SK-N-SH (cell line): ENCODE results near the gene TPCN2. TPM values are rescaled to one million over a fixed set of nuclear protein-coding genes. Genes with fewer than 3 reads are reported as not detected.

ENCODE experiments used
- CTCF ChIA-PET: fragments of 300-600, 350-600 bp; formaldehyde crosslinking; extraction: SDS; loops from one replicate; lab custom pipeline; 2021; lab: Yijun Ruan, JAX
- POLR2A ChIA-PET: fragments of 350-600 bp; sonication (Branson Sonifier 250); formaldehyde crosslinking; extraction: SDS; loops from one replicate; lab custom pipeline; 2020; ENCODE audit warnings: antibody characterized with exemption, inconsistent platforms; lab: Yijun Ruan, JAX
- DNase-seq: peaks from one replicate; pipeline ENCODE4 v3.0.0; 2012
- H2AFZ ChIP-seq: fragments of 200-600 bp; sonication (generic); 2 replicates; pipeline ENCODE4 v1.8.1; 2016; ENCODE audit warnings: antibody characterized with exemption, mild to moderate bottlenecking, low read depth
- H3F3A ChIP-seq: fragments of 200-600 bp; sonication (generic); replicated peaks from 2 replicates; pipeline ENCODE3; 2016; ENCODE audit warnings: antibody characterized with exemption, mild to moderate bottlenecking; ENCODE audit not compliant: insufficient read depth
- H3K27ac ChIP-seq, 2 experiments: fragments of 200-500 bp in 1 of 2; fragments of 200-600 bp in 1 of 2; sonication (Bioruptor generic) in 1 of 2; sonication (generic), shearing (Covaris generic) in 1 of 2; 2 replicates each; pipeline versions ENCODE4 v1.5.1 to v1.6.1; 2014 to 2016; ENCODE audit warnings: low read depth in 2 of 2, inconsistent platforms in 1 of 2, low read length in 1 of 2, mild to moderate bottlenecking in 1 of 2, mixed read lengths in 1 of 2
- H3K27me3 ChIP-seq: fragments of 200-600 bp; sonication (generic), shearing (Covaris generic); 2 replicates; pipeline ENCODE4 v1.6.1; 2016; ENCODE audit warnings: mixed run types; ENCODE audit not compliant: insufficient read depth
- H3K36me3 ChIP-seq, 2 experiments: fragments of 200-500 bp in 1 of 2; fragments of 200-600 bp in 1 of 2; sonication (Bioruptor generic) in 1 of 2; sonication (generic) in 1 of 2; replicated peaks in 1 of 2; 2 replicates each; pipeline versions ENCODE3 to v1.5.1; 2014 to 2016; ENCODE audit warnings: low read length in 1 of 2, mild to moderate bottlenecking in 1 of 2; ENCODE audit not compliant: insufficient read depth in 2 of 2, control insufficient read depth in 1 of 2
- H3K4me1 ChIP-seq, 2 experiments: fragments of 200-500 bp in 1 of 2; fragments of 200-600 bp in 1 of 2; sonication (Bioruptor generic) in 1 of 2; sonication (generic), shearing (Covaris generic) in 1 of 2; 2 replicates each; pipeline versions ENCODE4 v1.5.1 to v1.6.1; 2014 to 2016; ENCODE audit warnings: low read depth in 1 of 2, low read length in 1 of 2, mixed run types in 1 of 2; ENCODE audit not compliant: insufficient read depth in 2 of 2, control insufficient read depth in 1 of 2
- H3K4me2 ChIP-seq: fragments of 200-600 bp; sonication (generic), shearing (Covaris generic); 2 replicates; pipeline ENCODE4 v1.6.1; 2017; ENCODE audit warnings: mixed run types
- H3K4me3 ChIP-seq, 2 experiments: fragments of 200-500 bp in 1 of 2; fragments of 200-600 bp in 1 of 2; sonication (Bioruptor generic) in 1 of 2; sonication (generic), shearing (Covaris generic) in 1 of 2; 2 replicates each; pipeline versions ENCODE4 v1.5.1 to v1.8.1; 2014 to 2016; ENCODE audit warnings: low read depth in 2 of 2, inconsistent platforms in 1 of 2, low read length in 1 of 2, mild to moderate bottlenecking in 1 of 2, mixed read lengths in 1 of 2, moderate library complexity in 1 of 2
- H3K79me2 ChIP-seq: fragments of 200-600 bp; sonication (generic); 2 replicates; pipeline ENCODE4 v1.8.1; 2017; ENCODE audit warnings: mild to moderate bottlenecking; ENCODE audit not compliant: insufficient read depth
- H3K9ac ChIP-seq: fragments of 200-600 bp; sonication (generic); 2 replicates; pipeline ENCODE4 v1.6.1; 2017; ENCODE audit warnings: mixed run types
- H3K9me2 ChIP-seq: fragments of 200-600 bp; sonication (generic); 2 replicates; pipeline ENCODE4 v1.6.1; 2017; ENCODE audit warnings: mixed run types
- H3K9me3 ChIP-seq: fragments of 200-600 bp; sonication (generic); 2 replicates; pipeline ENCODE4 v1.6.1; 2017; ENCODE audit warnings: mixed run types, mild to moderate bottlenecking, moderate library complexity
- H4K20me1 ChIP-seq: fragments of 200-600 bp; sonication (generic); 2 replicates; pipeline ENCODE4 v1.6.1; 2017; ENCODE audit warnings: mild to moderate bottlenecking, mixed run types; ENCODE audit not compliant: insufficient read depth
- CHD2 ChIP-seq: fragments of 150-350 bp; IDR thresholded peaks from 2 replicates; pipeline ENCODE4 v1.6.1; 2018; ENCODE audit warnings: low read length; ENCODE audit not compliant: partially characterized antibody
- EP300 ChIP-seq, 2 experiments: IDR thresholded peaks; 2 replicates each; pipeline versions ENCODE4 v1.4.0 to v1.6.1; 2012; ENCODE audit warnings: borderline replicate concordance in 1 of 2, low read depth in 1 of 2, low read length in 1 of 2
- EZH2phosphoT487 ChIP-seq: fragments of 200-600 bp; sonication (generic); IDR thresholded peaks from 2 replicates; pipeline ENCODE4 v1.6.1; 2017; ENCODE audit warnings: low read depth, mixed run types, mild to moderate bottlenecking, antibody characterized with exemption, moderate library complexity, borderline replicate concordance
- FOSL2 ChIP-seq: IDR thresholded peaks from 2 replicates; pipeline ENCODE4 v1.4.0; 2012; ENCODE audit warnings: low read depth, mild to moderate bottlenecking, moderate library complexity, borderline replicate concordance
- FOXM1 ChIP-seq: IDR thresholded peaks from 2 replicates; pipeline ENCODE4 v1.4.0; 2012; ENCODE audit warnings: low read depth, mild to moderate bottlenecking
- GATA2 ChIP-seq: sonication (generic); formaldehyde crosslinking; IDR thresholded peaks from 2 replicates; pipeline ENCODE4 v1.5.0; 2020; ENCODE audit warnings: mild to moderate bottlenecking, missing genetic modification reagents
- IRF3 ChIP-seq: fragments of 150-350 bp; IDR thresholded peaks from 2 replicates; pipeline ENCODE4 v1.6.1; 2016; ENCODE audit warnings: mild to moderate bottlenecking, low read depth, low read length
- NRF1 ChIP-seq: IDR thresholded peaks from 2 replicates; pipeline ENCODE4 v1.6.1; 2012; ENCODE audit warnings: low read depth, mild to moderate bottlenecking, low read length
- POLR2AphosphoS5 ChIP-seq: IDR thresholded peaks from 2 replicates; pipeline ENCODE4 v1.6.1; 2012; ENCODE audit warnings: low read depth, low read length
- RAD21 ChIP-seq: IDR thresholded peaks from 2 replicates; pipeline ENCODE4 v1.6.1; 2012; ENCODE audit warnings: mild to moderate bottlenecking, low read length
- RXRA ChIP-seq: IDR thresholded peaks from 2 replicates; pipeline ENCODE4 v1.4.0; 2012; ENCODE audit warnings: low read depth, mild to moderate bottlenecking, borderline replicate concordance
- SIN3A ChIP-seq: IDR thresholded peaks from 2 replicates; pipeline ENCODE4 v1.6.1; 2012; ENCODE audit warnings: low read depth, mild to moderate bottlenecking, low read length, moderate library complexity, borderline replicate concordance
- TAF1 ChIP-seq: IDR thresholded peaks from 2 replicates; pipeline ENCODE4 v1.6.1; 2012; ENCODE audit warnings: low read depth, mild to moderate bottlenecking, low read length, moderate library complexity, borderline replicate concordance
- TEAD4 ChIP-seq: IDR thresholded peaks from 2 replicates; pipeline ENCODE4 v1.4.0; 2012; ENCODE audit warnings: mild to moderate bottlenecking, borderline replicate concordance; ENCODE audit not compliant: insufficient read depth
- WGBS: methylation state at CpG from one replicate; pipeline ENCODE4 v1.1.6; 2017; ENCODE audit warnings: low lambda C conversion rate; 5-methylcytosine and 5-hydroxymethylcytosine counted together
- polyA plus RNA-seq, 3 experiments: library from polyadenylated mRNA; depleted of rRNA; stranded (reverse); fragments of >200 nt; gene quantifications; 2 replicates each; pipeline ENCODE4 v1.2.3, GENCODE V29; 2012

The TPCN2 gene
- polyA plus RNA-seq, 1 of the 3 experiments (the other 2 are of a cell fraction) = 8.7 TPM

DNA sequence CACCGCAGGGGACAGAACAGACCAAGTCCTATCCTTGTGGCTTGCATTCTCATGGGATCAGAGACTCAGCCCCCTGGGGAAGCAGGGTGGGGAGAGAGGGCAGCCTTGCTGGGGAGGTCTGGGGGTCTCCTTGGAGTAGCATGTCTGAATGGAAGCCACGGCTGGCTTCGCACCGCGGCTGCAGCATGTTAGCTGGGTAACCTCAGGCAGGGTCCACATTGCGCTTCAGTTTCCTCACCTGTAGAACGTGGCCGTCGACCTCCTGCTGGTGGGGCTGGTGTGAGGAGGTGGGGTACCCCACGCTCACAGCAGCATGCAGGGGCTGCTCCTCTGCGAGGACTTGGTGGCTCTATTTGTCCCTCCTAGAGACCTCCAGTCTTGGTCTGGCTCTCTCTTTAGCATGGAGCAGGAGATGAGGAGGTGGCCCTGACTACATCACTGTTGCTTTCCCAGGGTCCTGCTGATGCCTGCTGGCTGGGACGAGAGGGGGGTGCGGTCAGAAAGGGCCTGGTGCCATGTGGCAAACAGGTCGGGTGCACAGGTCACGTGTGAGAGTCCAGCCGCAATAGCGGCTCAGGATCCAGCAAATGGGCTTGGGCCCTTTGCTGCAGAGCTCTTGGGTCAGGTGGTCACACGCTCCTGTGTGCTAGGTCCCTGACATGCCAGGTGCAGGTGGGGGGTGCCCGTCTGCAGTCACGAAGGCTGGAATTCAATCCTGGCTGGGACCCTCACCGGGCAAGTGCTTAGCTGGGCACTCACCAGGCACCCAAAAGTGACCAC lies 71.6 kb downstream of the TPCN2 start (continued):
- TF ChIP-seq RXRA (no peak), CHD2 (no peak), POLR2AphosphoS5 (no peak)
- TF ChIP-seq, all 33 proteins: peak for 0

DNA sequence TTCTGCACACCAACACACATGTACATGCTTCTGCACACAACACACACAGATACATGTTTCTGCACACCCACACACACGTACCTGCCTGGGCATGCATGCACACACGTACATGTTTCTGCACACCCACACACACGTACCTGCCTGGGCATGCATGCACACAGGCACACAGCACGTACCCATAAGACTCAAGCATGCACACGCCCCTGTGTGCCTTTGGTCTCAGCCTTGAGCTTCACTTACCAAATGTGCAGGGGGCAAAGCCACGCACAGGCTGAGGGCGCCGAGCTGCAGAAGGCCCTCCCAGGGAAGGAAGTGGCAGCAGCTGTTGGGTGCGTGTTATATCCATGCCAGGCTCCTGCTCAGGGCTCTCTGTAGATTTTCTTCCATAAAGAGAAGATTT lies 72.3 kb downstream of the TPCN2 start:
- no peaks in the 10 kb centered on the region for H3K9me3 ChIP-seq
- TF ChIP-seq RXRA (no peak), CHD2 (no peak), NRF1 (no peak), GATA2 (no peak), TEAD4 (no peak), SIN3A (no peak), RAD21 (no peak), IRF3 (no peak), TAF1 (no peak), FOXM1 (no peak), EZH2phosphoT487 (no peak), EP300 (IDR thresholded peaks at IDR 0.05; ENCODE audit: borderline replicate concordance in 1 of 2, low read depth in 1 of 2, low read length in 1 of 2) (no peak), FOSL2 (no peak)
- WGBS = 94% methylated on average over 9 of the region's 9 CpGs

More for the DNA sequence above, 72.3 kb downstream of the TPCN2 start:
- Histone ChIP-seq H3K4me2 (no peak overlapping the region), H3K27ac (no peak overlapping the region), H3F3A (peaks cover 4% of the 10 kb centered on the region), H3K9ac (no peak overlapping the region), H3K79me2 (no peaks in the 10 kb centered on the region), H3K27me3 (no peaks in the 10 kb centered on the region), H2AFZ (no peak overlapping the region), H3K36me3 (no peaks in the 10 kb centered on the region), H3K9me2 (no peaks in the 10 kb centered on the region), H3K4me3 (no peak overlapping the region), H4K20me1 (no peaks in the 10 kb centered on the region), H3K4me1 (peaks cover 13 to 15% of the 10 kb centered on the region in 2 experiments; a peak in 2 of 4 replicates)
- ChIA-PET POLR2A (no interaction called here), CTCF (interaction anchor here (1.6 to 3.2 kb wide), 2 partner anchors 10 to 11 kb away, joined by 3 to 15 read pairs; no protein-coding TSS in a partner anchor)
- DNase-seq = no peak
